Neural cell (in vitro differentiated cells): Measurements from ENCODE around the gene MYO19. TPM values are rescaled to one million over a fixed set of nuclear protein-coding genes. Genes with fewer than 3 reads are reported as not detected.

ENCODE experiments used
- H2AFZ ChIP-seq: fragments of 200-600, 300-800 bp; sonication (generic), shearing (Covaris generic); 2 replicates; pipeline ENCODE4 v1.6.0; 2014; ENCODE audit warnings: low read depth, mild to moderate bottlenecking, antibody characterized with exemption, low read length, moderate library complexity
- H3F3A ChIP-seq: fragments of 200-600 bp; shearing (Covaris generic); 2 replicates; pipeline ENCODE4 v1.6.1; 2016; ENCODE audit warnings: mild to moderate bottlenecking, moderate library complexity, mixed read lengths, antibody characterized with exemption, low read length; ENCODE audit not compliant: insufficient read depth, poor library complexity, severe bottlenecking
- H3K27ac ChIP-seq: fragments of 200-600, 300-800 bp; sonication (generic), shearing (Covaris generic); 2 replicates; pipeline ENCODE4 v1.5.1; 2014; ENCODE audit warnings: mild to moderate bottlenecking, low read length, moderate library complexity
- H3K27me3 ChIP-seq: fragments of 300-800, 200-600 bp; sonication (generic), shearing (Covaris generic); 2 replicates; pipeline ENCODE4 v1.6.0; 2014; ENCODE audit warnings: mild to moderate bottlenecking, low read depth, low read length, moderate library complexity; ENCODE audit not compliant: insufficient read depth
- H3K36me3 ChIP-seq: fragments of 300-800, 200-600 bp; sonication (generic), shearing (Covaris generic); 2 replicates; pipeline ENCODE4 v1.5.1; 2014; ENCODE audit warnings: mild to moderate bottlenecking, antibody characterized with exemption, low read length, moderate library complexity; ENCODE audit not compliant: insufficient read depth
- H3K4me2 ChIP-seq: fragments of 300-800, 200-600 bp; sonication (generic), shearing (Covaris generic); 2 replicates; pipeline ENCODE4 v1.6.0; 2014; ENCODE audit warnings: mild to moderate bottlenecking, low read length
- H3K4me3 ChIP-seq: fragments of 300-800, 200-600 bp; sonication (generic), shearing (Covaris generic); 2 replicates; pipeline ENCODE4 v1.5.1; 2014; ENCODE audit warnings: mild to moderate bottlenecking, low read length, moderate library complexity
- H3K79me2 ChIP-seq: fragments of 200-600 bp; shearing (Covaris generic); replicated peaks from 2 replicates; pipeline ENCODE4 v1.6.0; 2014; ENCODE audit warnings: mild to moderate bottlenecking, low read length, moderate library complexity; ENCODE audit not compliant: insufficient read depth
- H3K9ac ChIP-seq: fragments of 300-800, 200-600 bp; sonication (generic), shearing (Covaris generic); 2 replicates; pipeline ENCODE4 v1.6.1; 2016; ENCODE audit warnings: mild to moderate bottlenecking, low read length, mixed read lengths
- H3K9me2 ChIP-seq: fragments of 200-600 bp; shearing (Covaris generic); 2 replicates; pipeline ENCODE4 v1.6.1; 2016; ENCODE audit warnings: mild to moderate bottlenecking, low read length, mixed read lengths; ENCODE audit not compliant: insufficient read depth
- H3K9me3 ChIP-seq: fragments of 200-600, 300-800 bp; sonication (generic), shearing (Covaris generic); 2 replicates; pipeline ENCODE4 v1.6.1; 2016; ENCODE audit warnings: mild to moderate bottlenecking, mixed run types, low read length, moderate library complexity, mixed read lengths
- H4K20me1 ChIP-seq: fragments of 200-600 bp; shearing (Covaris generic); 2 replicates; pipeline ENCODE4 v1.6.1; 2016; ENCODE audit warnings: mild to moderate bottlenecking, mixed run types; ENCODE audit not compliant: insufficient read depth
- EP300 ChIP-seq: fragments of 450-650 bp; conservative IDR thresholded peaks from 2 replicates; pipeline ENCODE4 v1.6.1; 2014; ENCODE audit warnings: antibody characterized with exemption, mild to moderate bottlenecking, moderate library complexity; ENCODE audit not compliant: poor library complexity, severe bottlenecking
- EZH2 ChIP-seq: fragments of 200-600, 300-800 bp; shearing (Covaris generic), sonication (generic); IDR thresholded peaks from 2 replicates; pipeline ENCODE4 v1.6.1; 2014; ENCODE audit warnings: antibody characterized with exemption, low read length, borderline replicate concordance, mild to moderate bottlenecking; ENCODE audit not compliant: insufficient read depth, poor library complexity, severe bottlenecking
- MXI1 ChIP-seq: fragments of 450-650 bp; conservative IDR thresholded peaks from 2 replicates; pipeline ENCODE4 v1.6.1; 2014; ENCODE audit warnings: antibody characterized with exemption, mild to moderate bottlenecking; ENCODE audit not compliant: poor library complexity, severe bottlenecking
- POLR2AphosphoS5 ChIP-seq: IDR thresholded peaks from 2 replicates; pipeline ENCODE4 v1.6.1; 2012
- RAD21 ChIP-seq: fragments of 450-650 bp; conservative IDR thresholded peaks from 2 replicates; pipeline ENCODE4 v1.6.1; 2014; ENCODE audit warnings: antibody characterized with exemption, mild to moderate bottlenecking, moderate library complexity
- SMC3 ChIP-seq: fragments of 450-650 bp; conservative IDR thresholded peaks from 2 replicates; pipeline ENCODE4 v1.6.1; 2014; ENCODE audit warnings: antibody characterized with exemption, mild to moderate bottlenecking, moderate library complexity; ENCODE audit not compliant: poor library complexity
- TAF1 ChIP-seq: IDR thresholded peaks from 2 replicates; pipeline ENCODE4 v1.6.1; 2012; ENCODE audit warnings: low read depth
- polyA plus RNA-seq: library from polyadenylated mRNA; depleted of rRNA; stranded (reverse); fragments of >200 nt; gene quantifications from 2 replicates; pipeline ENCODE4 v1.2.3, GENCODE V29; 2014
- TF ChIP-seq, protein P1 (sequence below): IDR thresholded peaks from 2 replicates; pipeline ENCODE4 v1.6.1; 2012; ENCODE audit warnings: borderline replicate concordance
- TF ChIP-seq, protein P2 (sequence below): fragments of 450-650 bp; IDR thresholded peaks from 2 replicates; pipeline ENCODE4 v1.5.1; 2014; ENCODE audit warnings: antibody characterized with exemption, mild to moderate bottlenecking, moderate library complexity; ENCODE audit not compliant: poor library complexity, severe bottlenecking

The MYO19 gene
- polyA plus RNA-seq, 1 donor from 2014 or later, result 51.5 TPM

DNA sequence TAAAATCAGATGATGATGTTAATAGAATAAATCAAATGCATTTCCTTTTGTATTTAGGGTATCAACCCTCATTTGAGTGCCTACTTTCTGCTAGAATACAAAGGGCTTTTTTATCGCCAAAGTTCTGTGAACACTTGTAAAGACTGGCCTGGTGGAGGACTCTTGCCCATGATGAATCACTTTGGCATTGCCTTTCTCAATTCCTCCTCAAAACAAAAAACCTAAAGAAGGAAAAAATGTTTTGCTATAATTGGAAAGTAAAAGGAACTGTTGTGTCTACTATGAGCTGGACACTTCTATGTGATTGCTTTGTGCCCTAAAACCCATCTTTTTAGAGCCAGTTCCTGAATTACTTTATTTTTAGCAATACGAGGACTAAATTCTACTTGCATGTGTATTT is 44.0 kb upstream of the MYO19 start:
- Histone ChIP-seq H3F3A (no peaks in the 10 kb centered on the region), H3K27me3 (no peaks in the 10 kb centered on the region), H3K4me3 (no peak overlapping the region), H3K9ac (no peak overlapping the region), H3K9me2 (no peaks in the 10 kb centered on the region), H3K79me2 (no peaks in the 10 kb centered on the region), H3K27ac (no peak overlapping the region), H3K9me3 (no peaks in the 10 kb centered on the region), H3K36me3 (no peaks in the 10 kb centered on the region), H2AFZ (no peak overlapping the region), H4K20me1 (no peaks in the 10 kb centered on the region), H3K4me2 (no peak overlapping the region)
- TF ChIP-seq RAD21 (no peak), EZH2 (no peak), POLR2AphosphoS5 (no peak), EP300 (no peak), TAF1 (no peak), SMC3 (no peak), MXI1 (no peak)
- TF ChIP-seq, protein P1, sequence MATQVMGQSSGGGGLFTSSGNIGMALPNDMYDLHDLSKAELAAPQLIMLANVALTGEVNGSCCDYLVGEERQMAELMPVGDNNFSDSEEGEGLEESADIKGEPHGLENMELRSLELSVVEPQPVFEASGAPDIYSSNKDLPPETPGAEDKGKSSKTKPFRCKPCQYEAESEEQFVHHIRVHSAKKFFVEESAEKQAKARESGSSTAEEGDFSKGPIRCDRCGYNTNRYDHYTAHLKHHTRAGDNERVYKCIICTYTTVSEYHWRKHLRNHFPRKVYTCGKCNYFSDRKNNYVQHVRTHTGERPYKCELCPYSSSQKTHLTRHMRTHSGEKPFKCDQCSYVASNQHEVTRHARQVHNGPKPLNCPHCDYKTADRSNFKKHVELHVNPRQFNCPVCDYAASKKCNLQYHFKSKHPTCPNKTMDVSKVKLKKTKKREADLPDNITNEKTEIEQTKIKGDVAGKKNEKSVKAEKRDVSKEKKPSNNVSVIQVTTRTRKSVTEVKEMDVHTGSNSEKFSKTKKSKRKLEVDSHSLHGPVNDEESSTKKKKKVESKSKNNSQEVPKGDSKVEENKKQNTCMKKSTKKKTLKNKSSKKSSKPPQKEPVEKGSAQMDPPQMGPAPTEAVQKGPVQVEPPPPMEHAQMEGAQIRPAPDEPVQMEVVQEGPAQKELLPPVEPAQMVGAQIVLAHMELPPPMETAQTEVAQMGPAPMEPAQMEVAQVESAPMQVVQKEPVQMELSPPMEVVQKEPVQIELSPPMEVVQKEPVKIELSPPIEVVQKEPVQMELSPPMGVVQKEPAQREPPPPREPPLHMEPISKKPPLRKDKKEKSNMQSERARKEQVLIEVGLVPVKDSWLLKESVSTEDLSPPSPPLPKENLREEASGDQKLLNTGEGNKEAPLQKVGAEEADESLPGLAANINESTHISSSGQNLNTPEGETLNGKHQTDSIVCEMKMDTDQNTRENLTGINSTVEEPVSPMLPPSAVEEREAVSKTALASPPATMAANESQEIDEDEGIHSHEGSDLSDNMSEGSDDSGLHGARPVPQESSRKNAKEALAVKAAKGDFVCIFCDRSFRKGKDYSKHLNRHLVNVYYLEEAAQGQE, result no peak
- TF ChIP-seq, protein P2, sequence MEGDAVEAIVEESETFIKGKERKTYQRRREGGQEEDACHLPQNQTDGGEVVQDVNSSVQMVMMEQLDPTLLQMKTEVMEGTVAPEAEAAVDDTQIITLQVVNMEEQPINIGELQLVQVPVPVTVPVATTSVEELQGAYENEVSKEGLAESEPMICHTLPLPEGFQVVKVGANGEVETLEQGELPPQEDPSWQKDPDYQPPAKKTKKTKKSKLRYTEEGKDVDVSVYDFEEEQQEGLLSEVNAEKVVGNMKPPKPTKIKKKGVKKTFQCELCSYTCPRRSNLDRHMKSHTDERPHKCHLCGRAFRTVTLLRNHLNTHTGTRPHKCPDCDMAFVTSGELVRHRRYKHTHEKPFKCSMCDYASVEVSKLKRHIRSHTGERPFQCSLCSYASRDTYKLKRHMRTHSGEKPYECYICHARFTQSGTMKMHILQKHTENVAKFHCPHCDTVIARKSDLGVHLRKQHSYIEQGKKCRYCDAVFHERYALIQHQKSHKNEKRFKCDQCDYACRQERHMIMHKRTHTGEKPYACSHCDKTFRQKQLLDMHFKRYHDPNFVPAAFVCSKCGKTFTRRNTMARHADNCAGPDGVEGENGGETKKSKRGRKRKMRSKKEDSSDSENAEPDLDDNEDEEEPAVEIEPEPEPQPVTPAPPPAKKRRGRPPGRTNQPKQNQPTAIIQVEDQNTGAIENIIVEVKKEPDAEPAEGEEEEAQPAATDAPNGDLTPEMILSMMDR, result no peak

DNA sequence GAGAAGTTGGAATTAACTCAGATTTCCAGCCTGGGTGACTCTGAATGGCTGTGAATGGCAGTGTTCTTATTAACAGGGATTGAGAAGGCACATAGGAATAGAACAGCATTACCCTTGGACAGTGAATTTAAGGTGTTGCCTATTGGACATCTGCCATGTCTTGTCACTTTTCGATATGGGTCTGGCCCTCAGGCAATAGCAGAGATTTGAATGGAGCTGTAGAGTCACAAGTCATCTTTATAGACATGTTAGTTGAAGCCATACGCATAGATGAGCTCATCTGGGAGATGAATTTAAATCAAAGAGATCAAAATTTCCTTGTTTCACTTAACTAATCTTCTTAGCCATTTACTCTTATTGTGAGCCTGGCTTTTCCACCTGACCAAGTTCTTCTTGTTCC is 42.1 kb upstream of the MYO19 start:
- Histone ChIP-seq H3F3A (no peaks in the 10 kb centered on the region), H3K79me2 (no peaks in the 10 kb centered on the region), H3K27ac (no peak overlapping the region), H3K9me3 (no peaks in the 10 kb centered on the region), H3K36me3 (no peaks in the 10 kb centered on the region), H3K4me2 (no peak overlapping the region), H3K4me3 (no peak overlapping the region), H3K27me3 (no peaks in the 10 kb centered on the region), H3K9me2 (no peaks in the 10 kb centered on the region), H2AFZ (no peak overlapping the region), H3K9ac (no peak overlapping the region), H4K20me1 (no peaks in the 10 kb centered on the region)
- TF ChIP-seq RAD21, result no peak
- no peak for TF ChIP-seq MXI1
- TF ChIP-seq TAF1, result no peak
- TF ChIP-seq SMC3, result no peak
- TF ChIP-seq EP300, result no peak
- TF ChIP-seq, protein P2, result no peak
- TF ChIP-seq POLR2AphosphoS5, result no peak
- no peak for TF ChIP-seq EZH2
- TF ChIP-seq, protein P1, result no peak
